Fibroblast of villous mesenchyme (primary cell): ENCODE results near the gene PCBD2. TPM values are rescaled to one million over a fixed set of nuclear protein-coding genes. Genes with fewer than 3 reads are reported as not detected.
"Not testable (repeated sequence)": the region's sequence is repeated elsewhere in the genome, so short reads cannot be mapped to it uniquely, and the experiment has no call there.

ENCODE experiments used
- DNase-seq: peaks from one replicate; pipeline ENCODE4 v3.0.0-alpha.2; 2010; ENCODE audit warnings: low read depth
- H3K4me3 ChIP-seq: 2 replicates; pipeline ENCODE4 v1.5.1; 2011; ENCODE audit warnings: low read depth, mild to moderate bottlenecking, low read length
- CTCF ChIP-seq: IDR thresholded peaks from 2 replicates; pipeline ENCODE4 v1.5.1; 2012; ENCODE audit warnings: low read depth, mild to moderate bottlenecking, low read length; ENCODE audit not compliant: insufficient read depth
- total RNA-seq: library from RNA; depleted of rRNA; stranded (reverse); fragments of >200 nt; gene quantifications from 2 replicates; pipeline ENCODE4 v1.2.3, GENCODE V29; 2012

The PCBD2 gene
- total RNA-seq: 4.5 and 4.7 TPM in 2 replicates

GRCh38 chr5:134904610-134905245, at the start of gene PCBD2:
PCBD2 (plus strand) TSS chr5:134905131; CDS start chr5:134905140, 9 bp downstream.
- DNase-seq: peak; percentile 85
- peak within 1 kb of the TSS; percentile 81 for H3K4me3 ChIP-seq
- peak; percentile 85 for TF ChIP-seq CTCF

- not testable (repeated sequence) for DNase-seq, H3K4me3 ChIP-seq
These were observed 48.5 kb upstream of the PCBD2 start for GRCh38 chr5:134856465-134856864.

- DNase-seq: no peak
- TF ChIP-seq CTCF: no peak
- no peak overlapping the region for H3K4me3 ChIP-seq
These were observed 47.5 kb upstream of the PCBD2 start for GRCh38 chr5:134857401-134857800.

GRCh38 chr5:134864707-134865106, 40.2 kb upstream of the PCBD2 start:
- no peak for DNase-seq
- no peak for TF ChIP-seq CTCF

GRCh38 chr5:134873494-134873893, 31.4 kb upstream of the PCBD2 start:
- H3K4me3 ChIP-seq: no peak overlapping the region
- no peak for TF ChIP-seq CTCF
- DNase-seq: no peak

More at GRCh38 chr5:134864707-134865106, 40.2 kb upstream of the PCBD2 start:
- no peak overlapping the region for H3K4me3 ChIP-seq

GRCh38 chr5:134873987-134874830, 30.7 kb upstream of the PCBD2 start, which contains the start of gene TXNDC15:
TXNDC15 (plus strand) TSS chr5:134874371; CDS start chr5:134874428, 57 bp downstream.
- peak within 1 kb of the TSS; percentile 84 for H3K4me3 ChIP-seq
- TF ChIP-seq CTCF: no peak
- peak; percentile 89 for DNase-seq
